Testis (tissue), 3 donors: ENCODE data around the gene ROBO1. TPM values are rescaled to one million over a fixed set of nuclear protein-coding genes. Genes with fewer than 3 reads are reported as not detected.
A peak's percentile ranks its signal among the peaks of the same experiment; 100 is the strongest.

ENCODE experiments used
- DNase-seq: peaks from one replicate; pipeline ENCODE4 v3.0.0-alpha.2; 2019
- H3K27ac ChIP-seq, 2 donors: fragments of 200-600 bp; sonication (generic); one replicate each; pipeline ENCODE4 v1.5.1; 2019
- H3K27me3 ChIP-seq: fragments of 200-600 bp; sonication (generic); one replicate; pipeline ENCODE4 v1.5.1; 2019
- H3K36me3 ChIP-seq: fragments of 200-600 bp; sonication (generic); one replicate; pipeline ENCODE4 v1.5.1; 2017; ENCODE audit warnings: low read depth; ENCODE audit errors: missing control alignments
- H3K4me1 ChIP-seq: fragments of 200-600 bp; sonication (generic); one replicate; pipeline ENCODE4 v1.5.1; 2019
- H3K4me3 ChIP-seq, 2 donors: fragments of 200-600 bp; sonication (generic); one replicate each; pipeline ENCODE4 v1.5.1; 2017 to 2019
- H3K9me3 ChIP-seq: fragments of 200-600 bp; sonication (generic); one replicate; pipeline ENCODE4 v1.5.1; 2017
- CTCF ChIP-seq, 3 experiments: fragments of 450-650 bp in 2 of 3; fragments of 200-600 bp in 1 of 3; sonication (generic) in 1 of 3; IDR thresholded peaks; one replicate each; pipeline ENCODE4 v1.5.1; 2016 to 2019; ENCODE audit warnings: antibody characterized with exemption in 3 of 3, mild to moderate bottlenecking in 2 of 3, moderate library complexity in 1 of 3
- POLR2A ChIP-seq: fragments of 450-650 bp; IDR thresholded peaks from one replicate; pipeline ENCODE4 v1.6.1; 2017; ENCODE audit warnings: antibody characterized with exemption, mild to moderate bottlenecking, moderate library complexity
- WGBS, 2 donors: methylation state at CpG; one replicate each; pipeline ENCODE4 v1.1.5; 2018; 5-methylcytosine and 5-hydroxymethylcytosine counted together
- intact Hi-C: fragments of 100-400 bp; cut with DNase I; formaldehyde crosslinking; loops from one replicate; pipeline ENCODE4 v1.15.1; 2023; ENCODE audit warnings: low total_unique reads
- polyA plus RNA-seq: library from polyadenylated mRNA; stranded (reverse); fragments of 350-450 nt; fragmentation: Illumina TruSeq; extraction: RNeasy Lipid Tissue Mini Kit (QIAGEN cat#74804); gene quantifications from one replicate; pipeline ENCODE4 v1.2.3, GENCODE V29; 2014; ENCODE audit warnings: low read depth, low replicate concordance; ENCODE audit not compliant: insufficient read depth
- total RNA-seq, 2 donors: library from RNA; depleted of rRNA; stranded (reverse); fragments of >200 nt; gene quantifications; one replicate each; pipeline ENCODE4 v1.2.3, GENCODE V29; 2016

ROBO1 gene
- total and polyA plus RNA-seq, 3 donors from 2014 or later = 39.4 to 45.1 (median 42.6) TPM

GRCh38 chr3:78745847-78746246 is 1022.0 kb downstream of the ROBO1 start:
- 93 to 96% methylated on average over 5 of the region's 5 CpGs for WGBS, 2 donors

DNA sequence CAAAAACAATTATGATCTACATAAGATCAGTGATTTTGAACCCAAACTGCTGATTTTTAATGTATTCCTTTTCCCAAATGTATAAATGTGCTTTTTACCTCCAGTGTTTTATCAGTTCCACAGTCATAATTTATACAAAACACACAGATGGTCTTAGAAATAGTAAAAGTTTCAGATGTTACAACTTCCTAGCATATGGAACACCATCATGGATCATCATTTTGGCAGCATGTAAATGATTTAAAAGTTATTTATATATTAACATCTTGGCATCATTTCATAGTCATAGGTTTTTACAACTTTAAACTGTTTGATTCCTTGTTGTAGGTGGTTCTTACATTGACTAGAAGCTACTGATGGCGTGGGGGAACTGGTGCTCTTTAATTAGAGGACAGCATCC is 1025.3 kb downstream of the ROBO1 start:
- Histone ChIP-seq H3K36me3 (no peaks in the 10 kb centered on the region), H3K4me1 (no peaks in the 10 kb centered on the region), H3K9me3 (no peaks in the 10 kb centered on the region), H3K27me3 (no peaks in the 10 kb centered on the region), H3K4me3 (no peak overlapping the region), H3K27ac (no peak overlapping the region)
- 93 to 94% methylated on average over 1 of the region's 1 CpG for WGBS, 2 donors
- intact Hi-C loops = no loop called here
- no peak for DNase-seq
- no peak for TF ChIP-seq POLR2A
- TF ChIP-seq CTCF (IDR thresholded peaks at IDR 0.05) = no peak

More at GRCh38 chr3:78745847-78746246, 1022.0 kb downstream of the ROBO1 start:
- no peaks in the 10 kb centered on the region for H3K27me3 ChIP-seq
- TF ChIP-seq POLR2A (no peak), CTCF (IDR thresholded peaks at IDR 0.05) (no peak)
- H3K9me3 ChIP-seq = no peaks in the 10 kb centered on the region
- H3K4me3 ChIP-seq = no peak overlapping the region
- intact Hi-C loops = no loop called here
- no peaks in the 10 kb centered on the region for H3K4me1 ChIP-seq
- no peaks in the 10 kb centered on the region for H3K36me3 ChIP-seq
- no peak for DNase-seq
- no peak overlapping the region for H3K27ac ChIP-seq

- Histone ChIP-seq H3K27ac (no peak overlapping the region), H3K9me3 (no peaks in the 10 kb centered on the region), H3K36me3 (no peaks in the 10 kb centered on the region), H3K4me3 (no peak overlapping the region), H3K4me1 (no peaks in the 10 kb centered on the region), H3K27me3 (no peaks in the 10 kb centered on the region)
- intact Hi-C loops = no loop called here
- no peak for DNase-seq
- WGBS, 2 donors = 78 to 82% methylated on average over 2 of the region's 2 CpGs
- no peak for TF ChIP-seq POLR2A
- no peak for TF ChIP-seq CTCF (IDR thresholded peaks at IDR 0.05)
Observed at GRCh38 chr3:78742041-78742440, 1025.8 kb downstream of the ROBO1 start.

- Histone ChIP-seq H3K4me1 (no peaks in the 10 kb centered on the region), H3K27ac (no peak overlapping the region), H3K36me3 (no peaks in the 10 kb centered on the region), H3K4me3 (no peak overlapping the region), H3K27me3 (no peaks in the 10 kb centered on the region), H3K9me3 (no peaks in the 10 kb centered on the region)
- no peak for DNase-seq
- intact Hi-C loops = no loop called here
- 91% methylated on average over 1 of the region's 1 CpG for WGBS, 2 donors
- TF ChIP-seq CTCF (IDR thresholded peaks at IDR 0.05) (peak in 2 of 3 experiments; percentile 25 to 68), POLR2A (no peak)
Observed at GRCh38 chr3:78741066-78741645, 1026.6 kb downstream of the ROBO1 start.

- no peak overlapping the region for H3K27ac ChIP-seq
- TF ChIP-seq CTCF (IDR thresholded peaks at IDR 0.05) (no peak), POLR2A (no peak)
- no peaks in the 10 kb centered on the region for H3K27me3 ChIP-seq
- intact Hi-C loops = no loop called here
- H3K4me1 ChIP-seq = no peaks in the 10 kb centered on the region
- DNase-seq = no peak
- 81 to 82% methylated on average over 2 of the region's 2 CpGs for WGBS, 2 donors
- no peaks in the 10 kb centered on the region for H3K9me3 ChIP-seq
- H3K36me3 ChIP-seq = no peaks in the 10 kb centered on the region
- no peak overlapping the region for H3K4me3 ChIP-seq
Observed at GRCh38 chr3:78738833-78739232, 1029.0 kb downstream of the ROBO1 start.
